HG03159 (cell line): Measurements from ENCODE around the gene PCNX3.

Experiments
- ATAC-seq: cut with Tn5 transposase; IDR thresholded peaks from one replicate; pipeline ENCODE4 v1.9.1; 2021; ENCODE audit warnings: mild to moderate bottlenecking, moderate library complexity; ENCODE audit not compliant: unreplicated experiment

PCNX3 gene

GRCh38 chr11:65618763-65619162, 3.2 kb downstream of the PCNX3 start:
- no peak for ATAC-seq

GRCh38 chr11:65619281-65619928, 3.8 kb downstream of the PCNX3 start:
- ATAC-seq = no peak

DNA sequence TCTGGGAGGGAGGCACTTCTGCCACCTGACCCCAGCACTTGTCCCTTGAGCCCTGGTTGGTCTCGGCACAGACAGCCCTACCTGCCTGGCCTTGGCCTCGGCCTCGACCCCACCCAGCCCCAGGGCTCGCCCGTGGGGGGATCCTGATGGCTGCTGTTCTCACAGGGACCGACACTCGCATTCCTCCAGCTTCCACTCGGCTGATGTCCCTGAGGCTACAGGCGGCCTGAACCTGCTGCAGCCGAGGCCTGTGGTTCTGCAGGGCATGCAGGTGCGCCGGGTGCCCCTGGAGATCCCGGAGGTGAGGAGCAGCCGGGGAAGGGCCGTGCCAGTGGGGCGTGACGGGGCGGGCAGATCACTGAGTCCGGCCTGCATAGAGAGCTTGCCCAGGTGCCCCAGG, 5.1 kb downstream of the PCNX3 start:
- ATAC-seq = no peak

- no peak for ATAC-seq
These were observed 5.9 kb downstream of the PCNX3 start for GRCh38 chr11:65621460-65621859.

DNA sequence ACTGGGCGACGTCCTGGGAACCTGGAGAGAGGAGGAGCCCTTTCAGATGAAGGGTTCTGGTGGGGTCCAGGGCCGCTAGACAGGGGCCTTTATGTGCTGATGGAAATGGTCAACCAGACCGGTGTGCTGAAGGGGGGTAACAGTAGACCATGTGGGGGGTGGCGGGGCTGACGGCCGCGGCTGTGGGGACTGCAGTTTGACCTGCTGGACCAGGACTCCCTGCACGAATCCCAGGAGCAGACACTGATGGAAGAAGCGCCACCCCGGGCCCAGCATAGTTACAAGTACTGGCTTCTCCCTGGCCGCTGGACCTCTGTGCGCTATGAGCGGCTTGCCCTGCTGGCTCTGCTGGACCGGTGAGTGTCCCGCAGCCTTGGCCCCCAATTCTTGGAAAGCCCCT, 6.4 kb downstream of the PCNX3 start:
- ATAC-seq = no peak

GRCh38 chr11:65623177-65623576, 7.6 kb downstream of the PCNX3 start:
- no peak for ATAC-seq

GRCh38 chr11:65623852-65624616, 8.5 kb downstream of the PCNX3 start:
- ATAC-seq = no peak

DNA sequence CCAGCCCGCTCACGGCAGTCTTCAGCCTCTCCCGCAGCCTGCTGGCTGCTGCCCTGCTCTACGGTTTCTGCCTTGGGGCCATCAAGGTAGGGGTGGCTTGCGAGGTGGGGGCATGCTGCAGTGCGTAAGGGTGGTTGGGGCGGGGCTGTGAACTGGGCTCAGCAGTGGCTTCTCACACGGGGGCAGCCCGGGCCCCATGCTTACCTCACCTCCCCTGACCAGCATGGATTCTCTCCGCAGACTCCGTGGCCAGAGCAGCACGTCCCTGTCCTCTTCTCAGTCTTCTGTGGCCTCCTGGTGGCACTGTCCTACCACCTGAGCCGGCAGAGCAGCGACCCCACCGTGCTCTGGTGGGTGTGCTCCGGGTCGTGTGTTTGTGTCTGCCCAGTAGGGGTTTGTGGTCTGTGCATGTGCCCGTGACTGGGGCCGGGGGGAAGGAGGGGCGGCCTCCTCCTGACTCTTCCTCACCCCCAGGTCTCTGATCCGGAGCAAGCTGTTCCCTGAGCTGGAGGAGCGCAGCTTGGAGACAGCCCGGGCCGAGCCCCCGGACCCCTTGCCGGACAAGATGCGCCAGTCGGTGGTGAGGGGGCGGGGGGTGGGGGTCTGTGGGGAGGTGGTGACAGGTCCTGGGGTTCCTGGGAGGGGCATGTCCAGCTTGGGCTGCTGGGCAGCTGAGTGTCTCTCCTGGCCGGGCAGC, 9.5 kb downstream of the PCNX3 start:
- ATAC-seq = no peak

DNA sequence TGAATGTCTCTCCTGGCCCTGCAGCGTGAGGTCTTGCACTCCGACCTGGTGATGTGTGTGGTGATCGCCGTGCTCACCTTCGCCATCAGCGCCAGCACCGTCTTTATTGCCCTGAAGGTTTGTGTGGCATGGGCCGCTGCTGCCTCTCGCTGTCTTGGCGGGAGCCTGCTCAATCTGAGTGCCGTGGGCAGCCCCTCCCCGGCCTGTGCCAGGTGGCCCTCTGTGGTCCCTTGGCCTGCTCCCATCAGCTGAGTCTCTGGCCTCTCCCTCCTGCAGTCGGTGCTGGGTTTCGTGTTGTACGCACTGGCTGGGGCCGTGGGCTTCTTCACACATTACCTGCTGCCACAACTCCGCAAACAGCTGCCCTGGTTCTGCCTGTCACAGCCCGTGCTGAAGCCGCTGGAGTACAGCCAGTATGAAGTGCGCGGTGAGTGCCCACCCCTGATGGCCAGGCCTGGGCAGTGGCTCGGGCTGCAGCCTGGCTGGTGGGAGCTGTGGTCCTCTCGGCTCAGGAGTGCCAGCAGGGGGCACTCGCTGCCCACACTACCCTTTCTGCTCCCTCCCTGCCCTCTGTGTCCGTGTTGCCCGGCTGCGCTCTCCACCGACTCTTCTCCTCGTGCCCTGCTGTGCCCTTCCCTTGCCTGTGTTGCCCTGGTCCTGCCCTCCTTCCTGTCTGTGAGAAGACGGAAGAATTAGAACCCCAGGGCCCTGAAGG, 10.2 kb downstream of the PCNX3 start:
- ATAC-seq = no peak

GRCh38 chr11:65627202-65627601, 11.6 kb downstream of the PCNX3 start:
- no peak for ATAC-seq

DNA sequence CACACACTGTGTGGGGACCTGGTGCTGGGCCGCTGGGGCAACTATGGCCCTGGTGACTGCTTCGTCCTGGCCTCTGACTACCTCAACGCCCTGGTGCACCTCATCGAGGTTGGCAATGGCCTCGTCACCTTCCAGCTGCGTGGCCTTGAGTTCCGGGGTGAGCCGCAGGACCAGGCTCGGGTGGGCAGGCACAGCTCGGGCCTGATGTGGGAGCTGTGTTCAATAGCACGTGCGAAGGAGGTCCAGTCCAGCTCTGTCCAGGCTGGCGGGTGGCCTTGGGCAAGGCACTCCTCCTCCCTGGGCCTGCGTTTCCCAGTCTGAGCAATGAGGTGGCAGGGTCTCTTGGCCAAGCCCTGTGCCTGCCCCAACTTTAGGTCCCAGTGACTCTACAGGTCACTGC, 14.0 kb downstream of the PCNX3 start:
- ATAC-seq = no peak

GRCh38 chr11:65630215-65630614, 14.6 kb downstream of the PCNX3 start:
- no peak for ATAC-seq

DNA sequence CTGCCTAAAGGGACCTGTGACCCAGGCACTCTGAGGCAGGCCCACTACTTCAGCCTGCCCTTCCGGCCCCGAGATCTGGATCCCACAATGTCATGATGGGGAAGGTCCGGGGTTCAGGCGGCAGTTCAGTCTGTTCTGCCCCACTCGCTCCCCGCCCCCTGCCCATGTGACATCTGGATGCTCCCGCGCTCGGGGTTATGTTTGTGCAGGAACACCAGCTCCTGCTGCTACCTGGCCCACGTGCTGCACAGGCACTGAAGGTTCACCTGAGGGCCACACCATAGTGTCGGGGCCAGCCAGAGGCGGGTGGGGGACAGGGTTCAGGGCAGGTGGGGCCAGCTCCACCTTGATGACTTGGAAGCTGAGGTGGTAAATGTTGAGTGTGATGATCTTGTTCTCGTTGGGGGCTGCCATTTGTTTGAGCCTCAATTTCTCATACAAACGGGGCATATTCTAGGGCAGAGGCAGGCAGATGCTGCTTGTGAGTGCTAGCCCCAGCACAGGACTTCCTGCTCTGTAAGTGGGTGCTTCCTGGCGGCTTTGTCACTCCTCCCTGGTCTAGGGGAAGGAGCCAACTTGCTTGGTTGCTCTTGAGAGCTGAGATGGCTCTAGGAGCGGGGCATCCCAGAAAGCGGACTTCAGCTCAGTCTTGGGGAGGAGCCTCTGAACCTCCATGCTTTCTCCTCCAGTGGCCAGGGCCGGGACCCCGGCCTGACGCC, 18.0 kb downstream of the PCNX3 start:
- no peak for ATAC-seq

- ATAC-seq = no peak
These were observed 18.5 kb downstream of the PCNX3 start for GRCh38 chr11:65634109-65634436.

GRCh38 chr11:65634440-65634839, 18.9 kb downstream of the PCNX3 start:
- no peak for ATAC-seq

GRCh38 chr11:65634905-65635731, 19.5 kb downstream of the PCNX3 start:
- ATAC-seq = no peak

GRCh38 chr11:65636108-65637031, 20.8 kb downstream of the PCNX3 start:
- ATAC-seq = no peak

DNA sequence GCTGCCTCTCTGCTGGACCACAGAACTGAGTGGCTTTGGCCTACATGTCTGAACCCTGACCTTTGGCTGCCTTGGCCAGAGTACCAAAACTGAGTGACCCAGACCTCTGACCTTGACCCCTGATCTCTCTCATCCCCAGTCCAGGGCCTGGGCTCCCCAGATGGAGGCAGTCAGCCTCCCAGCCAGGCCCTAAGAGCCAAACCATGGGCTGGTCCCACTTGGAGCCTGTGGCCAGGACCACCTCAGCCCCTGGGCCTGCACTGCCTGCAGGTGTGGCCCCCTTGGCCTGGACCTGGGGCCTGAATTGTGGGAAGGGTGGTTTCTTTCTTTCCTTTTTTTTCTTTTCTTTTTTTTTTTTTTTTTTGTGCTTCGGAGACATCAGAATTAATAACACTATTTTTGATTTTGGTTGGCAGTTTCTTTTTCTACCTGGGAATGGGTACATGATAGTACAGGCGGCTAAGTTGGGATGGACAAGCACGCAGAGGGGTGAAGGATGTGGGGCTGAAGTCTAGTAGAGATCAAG, 21.5 kb downstream of the PCNX3 start:
- no peak for ATAC-seq
